ENCODE measurements around the gene LARGE1. TPM values are rescaled to one million over a fixed set of nuclear protein-coding genes. Genes with fewer than 3 reads are reported as not detected.

The LARGE1 gene
- total and polyA plus RNA-seq, 2 of the 13 experiments (the other 11 are each of a cell fraction or from before 2014, with no cell fraction given), result 8.4 to 11.0 TPM

GRCh38 chr22:33919391-33920196 is 682 bp downstream of the LARGE1 start (continued):
- no peak for TF ChIP-seq ZGPAT (CRISPR knock-in tag; IDR thresholded peaks at IDR 0.05)
- TF ChIP-seq SOX5 (CRISPR knock-in tag; IDR thresholded peaks at IDR 0.05; ENCODE audit: borderline replicate concordance), result no peak
- TF ChIP-seq LCORL (IDR thresholded peaks at IDR 0.05), result no peak
- TF ChIP-seq LCORL (CRISPR knock-in tag; IDR thresholded peaks at IDR 0.05), result 0 out of 2 replicates have a peak, but pooled peaks have one; percentile 4
- TF ChIP-seq NAIF1 (CRISPR knock-in tag; IDR thresholded peaks at IDR 0.05; ENCODE audit: borderline replicate concordance), result no peak
- TF ChIP-seq HMGA1 (CRISPR knock-in tag; conservative IDR thresholded peaks at IDR 0.05), result no peak
- no peak for TF ChIP-seq GLI4 (CRISPR knock-in tag; IDR thresholded peaks at IDR 0.05; ENCODE audit: borderline replicate concordance)
- no peak for TF ChIP-seq ZSCAN25 (CRISPR knock-in tag; IDR thresholded peaks at IDR 0.05)
- TF ChIP-seq SIN3A (IDR thresholded peaks at IDR 0.05; ENCODE audit: borderline replicate concordance, low read depth, low read length), result peak; percentile 27; the same call in 1 of the 2 replicates
- TF ChIP-seq MLLT10 (CRISPR knock-in tag; IDR thresholded peaks at IDR 0.05), result no peak
- no peak for TF ChIP-seq ZNF33B (CRISPR knock-in tag; IDR thresholded peaks at IDR 0.05)
- TF ChIP-seq NFIB (CRISPR knock-in tag; IDR thresholded peaks at IDR 0.05; ENCODE audit: borderline replicate concordance), result no peak; the same call in 1 of the 2 replicates
- TF ChIP-seq KDM5B (CRISPR knock-in tag; IDR thresholded peaks at IDR 0.05; ENCODE audit: borderline replicate concordance), result peak; percentile 45; the same call in 1 of the 2 replicates
- TF ChIP-seq ZNF230 (CRISPR knock-in tag; IDR thresholded peaks at IDR 0.05), result no peak
- TF ChIP-seq THYN1 (CRISPR knock-in tag; IDR thresholded peaks at IDR 0.05; ENCODE audit: borderline replicate concordance, low read depth), result no peak
- TF ChIP-seq ZNF121 (CRISPR knock-in tag; IDR thresholded peaks at IDR 0.05), result no peak
- TF ChIP-seq HDAC2 (CRISPR knock-in tag; IDR thresholded peaks at IDR 0.05), result no peak
- no peak for TF ChIP-seq ZNF674 (CRISPR knock-in tag; IDR thresholded peaks at IDR 0.05; ENCODE audit: low read depth)
- no peak for TF ChIP-seq ATF2 (CRISPR knock-in tag; IDR thresholded peaks at IDR 0.05)
- no peak for TF ChIP-seq FOXM1 (CRISPR knock-in tag; IDR thresholded peaks at IDR 0.05)
- no peak for TF ChIP-seq ELF4 (CRISPR knock-in tag; IDR thresholded peaks at IDR 0.05; ENCODE audit: borderline replicate concordance)
- no peak for TF ChIP-seq ZEB1 (IDR thresholded peaks at IDR 0.05; ENCODE audit: insufficient replicate concordance, low read depth)
- no peak for TF ChIP-seq ZNF276 (CRISPR knock-in tag; IDR thresholded peaks at IDR 0.05; ENCODE audit: low read depth)
- TF ChIP-seq ZBTB20 (CRISPR knock-in tag; IDR thresholded peaks at IDR 0.05; ENCODE audit: borderline replicate concordance, low read depth), result no peak
- TF ChIP-seq ZNF639 (CRISPR knock-in tag; conservative IDR thresholded peaks at IDR 0.05), result no peak
